ENCODE data around the gene ZFR2. TPM values are rescaled to one million over a fixed set of nuclear protein-coding genes. Genes with fewer than 3 reads are reported as not detected.

Gene ZFR2
- total RNA-seq, 4 donors from 2014 or later = not detected

DNA sequence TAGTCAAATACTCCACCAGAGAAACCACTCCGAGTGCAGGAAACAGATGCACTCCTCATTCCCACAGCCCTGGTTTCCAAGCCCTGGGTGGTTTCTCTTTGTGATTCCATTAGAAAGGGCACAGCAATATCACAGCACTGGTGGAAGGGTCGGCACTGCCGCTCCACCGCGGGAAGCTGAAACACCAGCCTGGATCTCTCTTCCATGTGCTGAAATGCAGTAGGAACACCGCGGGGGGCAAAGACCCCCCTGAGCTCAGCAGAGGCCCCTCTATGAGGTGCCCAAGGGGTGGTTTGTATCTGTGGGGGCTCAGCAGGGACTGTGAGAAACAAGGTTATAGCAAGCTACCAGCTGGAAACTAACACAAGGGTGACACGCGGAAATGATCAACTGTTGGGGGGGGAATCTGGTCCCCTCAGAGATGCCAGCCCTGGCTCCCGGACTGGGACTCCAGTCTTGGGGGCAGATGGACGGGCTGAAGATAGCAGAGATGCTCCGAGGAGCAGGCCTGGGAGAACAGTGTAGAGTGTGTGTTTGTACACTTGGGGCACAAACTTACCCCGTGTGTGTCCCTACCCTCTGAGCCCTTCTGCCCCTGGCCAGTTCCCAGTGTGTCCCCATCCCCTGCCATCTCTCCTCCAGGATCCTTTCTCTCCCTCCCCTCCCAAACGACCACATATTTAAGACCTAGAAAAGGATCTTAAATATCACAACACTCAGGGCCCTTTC, 1.8 kb downstream of the ZFR2 start:
- TF ChIP-seq, protein P1, sequence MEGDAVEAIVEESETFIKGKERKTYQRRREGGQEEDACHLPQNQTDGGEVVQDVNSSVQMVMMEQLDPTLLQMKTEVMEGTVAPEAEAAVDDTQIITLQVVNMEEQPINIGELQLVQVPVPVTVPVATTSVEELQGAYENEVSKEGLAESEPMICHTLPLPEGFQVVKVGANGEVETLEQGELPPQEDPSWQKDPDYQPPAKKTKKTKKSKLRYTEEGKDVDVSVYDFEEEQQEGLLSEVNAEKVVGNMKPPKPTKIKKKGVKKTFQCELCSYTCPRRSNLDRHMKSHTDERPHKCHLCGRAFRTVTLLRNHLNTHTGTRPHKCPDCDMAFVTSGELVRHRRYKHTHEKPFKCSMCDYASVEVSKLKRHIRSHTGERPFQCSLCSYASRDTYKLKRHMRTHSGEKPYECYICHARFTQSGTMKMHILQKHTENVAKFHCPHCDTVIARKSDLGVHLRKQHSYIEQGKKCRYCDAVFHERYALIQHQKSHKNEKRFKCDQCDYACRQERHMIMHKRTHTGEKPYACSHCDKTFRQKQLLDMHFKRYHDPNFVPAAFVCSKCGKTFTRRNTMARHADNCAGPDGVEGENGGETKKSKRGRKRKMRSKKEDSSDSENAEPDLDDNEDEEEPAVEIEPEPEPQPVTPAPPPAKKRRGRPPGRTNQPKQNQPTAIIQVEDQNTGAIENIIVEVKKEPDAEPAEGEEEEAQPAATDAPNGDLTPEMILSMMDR (IDR thresholded peaks at IDR 0.05; ENCODE audit: low read depth) = no peak

GRCh38 chr19:3863648-3864047, 5.2 kb downstream of the ZFR2 start:
- TF ChIP-seq, protein P1 (IDR thresholded peaks at IDR 0.05; ENCODE audit: low read depth) = no peak

- TF ChIP-seq, protein P1 (IDR thresholded peaks at IDR 0.05; ENCODE audit: low read depth) = no peak
Measured at GRCh38 chr19:3862826-3863500, 5.9 kb downstream of the ZFR2 start.

- TF ChIP-seq, protein P1 (IDR thresholded peaks at IDR 0.05; ENCODE audit: low read depth) = no peak
Measured at GRCh38 chr19:3860499-3860898, 8.3 kb downstream of the ZFR2 start.

DNA sequence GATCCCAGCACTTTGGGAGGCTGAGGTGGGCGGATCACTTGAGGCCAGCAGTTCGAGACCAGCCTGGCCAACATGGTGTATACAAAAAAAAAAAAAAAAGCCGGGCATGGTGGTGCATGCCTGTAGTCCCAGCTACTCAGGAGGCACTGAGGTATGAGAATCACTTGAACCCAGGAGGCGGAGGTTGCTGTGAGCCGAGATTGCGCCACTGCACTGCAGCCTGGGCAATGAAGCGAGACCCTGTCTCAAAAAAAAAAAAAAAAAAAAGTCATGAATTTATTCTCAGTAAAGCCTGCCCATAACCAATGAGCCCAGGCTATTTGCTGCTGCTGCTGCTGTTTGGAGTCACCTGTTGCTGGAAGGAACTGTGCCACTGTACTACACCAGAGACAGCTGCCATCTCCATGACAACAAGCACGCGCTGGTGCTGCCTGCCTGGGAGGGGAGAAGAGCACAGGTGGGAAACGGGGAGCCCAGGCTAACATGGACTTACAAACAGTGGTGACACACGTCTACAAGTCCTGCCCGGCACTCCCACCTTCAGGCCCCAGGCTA, 11.3 kb downstream of the ZFR2 start:
- TF ChIP-seq, protein P1 (IDR thresholded peaks at IDR 0.05; ENCODE audit: low read depth) = no peak

- TF ChIP-seq, protein P1 (IDR thresholded peaks at IDR 0.05; ENCODE audit: low read depth) = no peak
Measured at GRCh38 chr19:3855320-3855719, 13.5 kb downstream of the ZFR2 start.

DNA sequence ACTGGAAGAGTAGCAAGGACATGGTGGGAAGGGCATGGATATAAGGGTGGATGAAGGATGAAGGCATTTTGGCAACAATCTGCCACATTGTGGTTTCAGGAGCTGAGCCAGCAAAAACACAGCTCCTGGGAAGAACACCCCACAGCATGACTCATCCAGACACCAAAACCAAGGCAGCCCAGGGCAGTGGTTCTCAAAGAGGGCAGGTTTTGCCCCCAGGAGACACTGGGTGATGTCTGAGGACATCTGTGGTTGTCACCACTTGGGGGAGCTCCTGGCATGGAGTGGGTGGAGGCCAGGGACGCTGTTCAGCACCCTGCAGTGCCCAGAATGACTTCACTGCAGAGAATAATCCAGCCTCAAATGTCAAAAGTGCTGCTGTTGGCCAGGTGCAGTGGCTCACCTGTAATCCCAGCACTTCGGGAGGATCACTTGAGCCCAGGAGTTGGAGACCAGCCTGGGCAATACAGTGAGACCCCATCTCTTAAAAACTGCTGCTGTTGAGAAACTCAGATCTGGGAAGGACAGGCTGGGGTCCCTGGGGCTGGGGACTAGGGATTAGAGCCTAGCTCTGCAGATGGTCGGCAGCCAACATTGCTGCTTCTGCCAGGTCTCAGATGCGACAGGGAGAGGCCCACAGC, 16.1 kb downstream of the ZFR2 start:
- TF ChIP-seq, protein P1 (IDR thresholded peaks at IDR 0.05; ENCODE audit: low read depth) = no peak

All from subcutaneous adipose tissue (tissue), 4 donors.